Activated T-helper 1 cell treated with anti-CD3 and anti-CD28 coated beads, Interleukin-2, amount 50 U/mL, for 16 hours (primary cell): Measurements from ENCODE around the gene SYT17.

Experiments used
- DNase-seq, 2 donors: peaks; one replicate each; pipeline ENCODE4 v3.0.0-alpha.2; 2020; ENCODE audit warnings: low read depth in 1 of 2, low spot score in 1 of 2

The SYT17 gene

GRCh38 chr16:19252904-19253303 lies 84.9 kb downstream of the SYT17 start:
- DNase-seq: no peak

GRCh38 chr16:19254611-19255010 lies 86.6 kb downstream of the SYT17 start:
- no peak for DNase-seq

GRCh38 chr16:19264123-19264673 lies 96.2 kb downstream of the SYT17 start:
- DNase-seq: no peak

GRCh38 chr16:19265380-19265930 lies 97.4 kb downstream of the SYT17 start:
- no peak for DNase-seq

- DNase-seq: no peak
Observed at GRCh38 chr16:19266774-19267173, 98.7 kb downstream of the SYT17 start.

- DNase-seq: no peak
Observed at GRCh38 chr16:19269098-19269497, 101.1 kb downstream of the SYT17 start.

- no peak for DNase-seq
Observed at GRCh38 chr16:19274165-19274797, 106.2 kb downstream of the SYT17 start.

GRCh38 chr16:19278403-19278802 lies 110.4 kb downstream of the SYT17 start:
- DNase-seq: no peak

GRCh38 chr16:19281246-19281645 lies 113.2 kb downstream of the SYT17 start:
- DNase-seq: no peak

GRCh38 chr16:19282101-19282500 lies 114.1 kb downstream of the SYT17 start:
- DNase-seq: no peak

- DNase-seq: no peak
Observed at GRCh38 chr16:19283637-19284036, 115.6 kb downstream of the SYT17 start.

- no peak for DNase-seq
Observed at GRCh38 chr16:19284207-19284606, 116.2 kb downstream of the SYT17 start.

GRCh38 chr16:19285431-19285830 lies 117.4 kb downstream of the SYT17 start, which contains the start of gene CLEC19A:
TSS of gene CLEC19A (plus strand) at chr16:19285731. CDS start at chr16:19285852, 121 bp downstream.
- DNase-seq: no peak

- no peak for DNase-seq
Observed at GRCh38 chr16:19286827-19287226, 118.8 kb downstream of the SYT17 start.

GRCh38 chr16:19287241-19287640 lies 119.2 kb downstream of the SYT17 start:
- DNase-seq: no peak

GRCh38 chr16:19288872-19289799 lies 121.1 kb downstream of the SYT17 start:
- no peak for DNase-seq

GRCh38 chr16:19289811-19290485 lies 121.9 kb downstream of the SYT17 start:
- DNase-seq: no peak

- DNase-seq: no peak
Observed at GRCh38 chr16:19290860-19291259, 122.8 kb downstream of the SYT17 start.

GRCh38 chr16:19291475-19291874 lies 123.4 kb downstream of the SYT17 start:
- no peak for DNase-seq

GRCh38 chr16:19292186-19292585 lies 124.1 kb downstream of the SYT17 start:
- no peak for DNase-seq

- no peak for DNase-seq
Observed at GRCh38 chr16:19294156-19294649, 126.2 kb downstream of the SYT17 start.
